ENCODE results near the gene CAPSL. TPM values are rescaled to one million over a fixed set of nuclear protein-coding genes. Genes with fewer than 3 reads are reported as not detected.
"Not testable (repeated sequence)": the region's sequence is repeated elsewhere in the genome, so short reads cannot be mapped to it uniquely, and the experiment has no call there.

Gene CAPSL
- not detected for polyA plus RNA-seq

GRCh38 chr5:35938568-35939227 lies at the start of gene CAPSL:
Gene CAPSL (minus strand): TSS chr5:35938622. CDS start chr5:35921120, 17,502 bp downstream.
- WGBS, 3 donors: 25 to 50% (median 47%) methylated on average over 2 of the region's 2 CpGs
- no peak within 1 kb of the TSS for H3K27ac ChIP-seq (ENCODE audit: low read depth, low read length)

- 43 to 60% (median 53%) methylated on average over 3 of the region's 3 CpGs for WGBS, 3 donors
- H3K27ac ChIP-seq (ENCODE audit: low read depth, low read length): no peak overlapping the region
Observed at GRCh38 chr5:35987776-35988175, 49.4 kb upstream of the CAPSL start.

- no peak overlapping the region for H3K27ac ChIP-seq (ENCODE audit: low read depth, low read length)
Observed at GRCh38 chr5:35979715-35980114, 41.3 kb upstream of the CAPSL start.

- not testable (repeated sequence) for H3K27ac ChIP-seq (ENCODE audit: low read depth, low read length)
- WGBS, 3 donors: 44 to 80% (median 72%) methylated on average over 3 of the region's 3 CpGs
Observed at GRCh38 chr5:35976859-35977258, 38.4 kb upstream of the CAPSL start.

GRCh38 chr5:35974570-35974969 lies 36.1 kb upstream of the CAPSL start:
- 64 to 73% (median 72%) methylated on average over 4 of the region's 4 CpGs for WGBS, 3 donors
- no peak overlapping the region for H3K27ac ChIP-seq (ENCODE audit: low read depth, low read length)

- WGBS, 3 donors: 67 to 72% (median 69%) methylated on average over 5 of the region's 5 CpGs
- no peak overlapping the region for H3K27ac ChIP-seq (ENCODE audit: low read depth, low read length)
Observed at GRCh38 chr5:35971878-35972210, 33.4 kb upstream of the CAPSL start.

GRCh38 chr5:35971186-35971877 lies 32.9 kb upstream of the CAPSL start:
- H3K27ac ChIP-seq (ENCODE audit: low read depth, low read length): no peak overlapping the region
- WGBS, 3 donors: 78 to 83% (median 83%) methylated on average over 4 of the region's 4 CpGs

- 46 to 56% (median 47%) methylated on average over 8 of the region's 8 CpGs for WGBS, 3 donors
Observed at GRCh38 chr5:35963381-35963843, 25.0 kb upstream of the CAPSL start.

GRCh38 chr5:35960328-35960727 lies 21.9 kb upstream of the CAPSL start:
- WGBS, 3 donors: 60 to 65% (median 62%) methylated on average over 7 of the region's 7 CpGs
- H3K27ac ChIP-seq (ENCODE audit: low read depth, low read length): no peak overlapping the region

More at GRCh38 chr5:35963381-35963843, 25.0 kb upstream of the CAPSL start:
- no peak overlapping the region for H3K27ac ChIP-seq (ENCODE audit: low read depth, low read length)

GRCh38 chr5:35956429-35956828 lies 18.0 kb upstream of the CAPSL start:
- 74 to 94% (median 87%) methylated on average over 1 of the region's 1 CpG for WGBS, 3 donors
- no peak overlapping the region for H3K27ac ChIP-seq (ENCODE audit: low read depth, low read length)

GRCh38 chr5:35954175-35954574 lies 15.8 kb upstream of the CAPSL start:
- WGBS, 3 donors: 66 to 77% (median 69%) methylated on average over 9 of the region's 9 CpGs
- H3K27ac ChIP-seq (ENCODE audit: low read depth, low read length): no peak overlapping the region

GRCh38 chr5:35947085-35947484 lies 8.7 kb upstream of the CAPSL start:
- 69 to 75% (median 74%) methylated on average over 5 of the region's 5 CpGs for WGBS, 3 donors
- H3K27ac ChIP-seq (ENCODE audit: low read depth, low read length): no peak overlapping the region

GRCh38 chr5:35939639-35940038 lies 1.2 kb upstream of the CAPSL start:
- no peak overlapping the region for H3K27ac ChIP-seq (ENCODE audit: low read depth, low read length)
- WGBS, 3 donors: 64 to 76% (median 73%) methylated on average over 3 of the region's 3 CpGs

GRCh38 chr5:35926389-35927051 lies 11.9 kb downstream of the CAPSL start:
- WGBS, 3 donors: 35 to 41% (median 40%) methylated on average over 13 of the region's 13 CpGs

GRCh38 chr5:35924950-35925722 lies 13.3 kb downstream of the CAPSL start:
- 12 to 16% (median 13%) methylated on average over 21 of the region's 21 CpGs for WGBS, 3 donors
- H3K27ac ChIP-seq (ENCODE audit: low read depth, low read length): no peak overlapping the region

More at GRCh38 chr5:35926389-35927051, 11.9 kb downstream of the CAPSL start:
- no peak overlapping the region for H3K27ac ChIP-seq (ENCODE audit: low read depth, low read length)

GRCh38 chr5:35924122-35924949 lies 14.1 kb downstream of the CAPSL start:
- 48 to 58% (median 55%) methylated on average over 10 of the region's 10 CpGs for WGBS, 3 donors
- H3K27ac ChIP-seq (ENCODE audit: low read depth, low read length): no peak overlapping the region

GRCh38 chr5:35922468-35922867 lies 16.0 kb downstream of the CAPSL start:
- 67 to 83% (median 76%) methylated on average over 7 of the region's 7 CpGs for WGBS, 3 donors
- no peak overlapping the region for H3K27ac ChIP-seq (ENCODE audit: low read depth, low read length)

GRCh38 chr5:35921930-35922329 lies 16.5 kb downstream of the CAPSL start:
- no peak overlapping the region for H3K27ac ChIP-seq (ENCODE audit: low read depth, low read length)
- WGBS, 3 donors: 50 to 68% (median 67%) methylated on average over 5 of the region's 5 CpGs
